Measurements from ENCODE around the gene XIAP. TPM values are rescaled to one million over a fixed set of nuclear protein-coding genes. Genes with fewer than 3 reads are reported as not detected.

The XIAP gene
- total and polyA plus RNA-seq, 3 donors from 2014 or later, result 16.5 to 30.2 (median 26.5) TPM

- Histone ChIP-seq H3K27ac (no peak overlapping the region), H3K9me3 (no peaks in the 10 kb centered on the region), H3K27me3 (no peaks in the 10 kb centered on the region), H3K4me3 (no peak overlapping the region), H3K36me3 (ENCODE audit: low read depth, missing control alignments) (no peaks in the 10 kb centered on the region), H3K4me1 (no peaks in the 10 kb centered on the region)
- intact Hi-C loops (cut with DNase I; ENCODE audit: low total_unique reads), result no loop called here
- DNase-seq, result no peak
- TF ChIP-seq POLR2A (IDR thresholded peaks at IDR 0.05) (no peak), CTCF (IDR thresholded peaks at IDR 0.05) (no peak)
- 63% methylated on average over 2 of the region's 2 CpGs for WGBS, 2 donors
These were observed 5.5 kb upstream of the XIAP start for GRCh38 chrX:123854329-123854728.

- Histone ChIP-seq H3K27ac (peak overlapping the region; percentile 94), H3K4me1 (no peaks in the 10 kb centered on the region), H3K27me3 (no peaks in the 10 kb centered on the region), H3K4me3 (peak overlapping the region; percentile 69 to 78), H3K36me3 (ENCODE audit: low read depth, missing control alignments) (no peaks in the 10 kb centered on the region), H3K9me3 (no peaks in the 10 kb centered on the region)
- TF ChIP-seq CTCF (IDR thresholded peaks at IDR 0.05) (no peak), POLR2A (IDR thresholded peaks at IDR 0.05) (no peak)
- peak; percentile 85 for DNase-seq
- 0 to 2% methylated on average over 3 to 15 of the region's 15 CpGs for WGBS, 2 donors
- intact Hi-C loops (cut with DNase I; ENCODE audit: low total_unique reads), result no loop called here
These were observed 426 bp upstream of the XIAP start for GRCh38 chrX:123859409-123859845.

- TF ChIP-seq POLR2A (IDR thresholded peaks at IDR 0.05) (no peak), CTCF (IDR thresholded peaks at IDR 0.05) (no peak)
- Histone ChIP-seq H3K27ac (peak overlapping the region; percentile 94), H3K36me3 (ENCODE audit: low read depth, missing control alignments) (no peaks in the 10 kb centered on the region), H3K9me3 (no peaks in the 10 kb centered on the region), H3K4me1 (no peaks in the 10 kb centered on the region), H3K4me3 (peak overlapping the region; percentile 69 to 78), H3K27me3 (no peaks in the 10 kb centered on the region)
- intact Hi-C loops (cut with DNase I; ENCODE audit: low total_unique reads), result no loop called here
- 0 to 4% methylated on average over 4 of the region's 4 CpGs for WGBS, 2 donors
- DNase-seq, result no peak
These were observed 1.1 kb downstream of the XIAP start for GRCh38 chrX:123860983-123861382.

GRCh38 chrX:123869488-123869887, 9.6 kb downstream of the XIAP start:
- no peaks in the 10 kb centered on the region for H3K9me3 ChIP-seq
- H3K27me3 ChIP-seq, result no peaks in the 10 kb centered on the region
- H3K4me1 ChIP-seq, result no peaks in the 10 kb centered on the region
- 96% methylated on average over 1 of the region's 1 CpG for WGBS, 2 donors
- no peak overlapping the region for H3K4me3 ChIP-seq
- no peaks in the 10 kb centered on the region for H3K36me3 ChIP-seq (ENCODE audit: low read depth, missing control alignments)
- H3K27ac ChIP-seq, result no peak overlapping the region
- TF ChIP-seq POLR2A (IDR thresholded peaks at IDR 0.05) (no peak), CTCF (IDR thresholded peaks at IDR 0.05) (no peak)
- intact Hi-C loops (cut with DNase I; ENCODE audit: low total_unique reads), result no loop called here
- DNase-seq, result no peak

- no peaks in the 10 kb centered on the region for H3K4me1 ChIP-seq
- H3K9me3 ChIP-seq, result no peaks in the 10 kb centered on the region
- 31 to 73% methylated on average over 2 of the region's 2 CpGs for WGBS, 2 donors
- H3K4me3 ChIP-seq, result no peak overlapping the region
- DNase-seq, result no peak
- no peak overlapping the region for H3K27ac ChIP-seq
- H3K27me3 ChIP-seq, result no peaks in the 10 kb centered on the region
- no peak for TF ChIP-seq POLR2A (IDR thresholded peaks at IDR 0.05)
- TF ChIP-seq CTCF (IDR thresholded peaks at IDR 0.05), result no peak
- intact Hi-C loops (cut with DNase I; ENCODE audit: low total_unique reads), result no loop called here
- H3K36me3 ChIP-seq (ENCODE audit: low read depth, missing control alignments), result no peaks in the 10 kb centered on the region
These were observed 11.5 kb downstream of the XIAP start for GRCh38 chrX:123871309-123871708.

Measured in testis (tissue), 3 donors.